Measurements from ENCODE around the gene PAM16. TPM values are rescaled to one million over a fixed set of nuclear protein-coding genes. Genes with fewer than 3 reads are reported as not detected.

The PAM16 gene
- total and polyA plus RNA-seq, 4 donors = 14.0 to 70.5 (median 29.6) TPM

GRCh38 chr16:4382795-4383357, 31.8 kb upstream of the PAM16 start:
- no peak for DNase-seq (ENCODE audit: low spot score)
- Histone ChIP-seq H3K36me3 (ENCODE audit: control insufficient read depth in 4 of 4, insufficient read depth in 3 of 4, low read depth in 1 of 4, low read length in 3 of 4) (peaks cover 0 to 17% (median 7%) of the 10 kb centered on the region in 4 donors), H3K4me3 (ENCODE audit: low read depth in 1 of 3, low read length in 3 of 3) (no peak overlapping the region), H3K4me1 (ENCODE audit: control insufficient read depth in 4 of 4, insufficient read depth in 4 of 4, low read length in 3 of 4) (peaks cover 0 to 27% (median 16%) of the 10 kb centered on the region in 4 donors), H3K9me3 (ENCODE audit: control insufficient read depth in 4 of 4, low read length in 3 of 4) (no peaks in the 10 kb centered on the region), H3K27ac (ENCODE audit: low read depth in 1 of 2, low read length in 2 of 2) (no peak overlapping the region), H3K27me3 (ENCODE audit: control insufficient read depth in 4 of 4, insufficient read depth in 4 of 4, low read length in 3 of 4) (no peaks in the 10 kb centered on the region), H3K9ac (ENCODE audit: low read depth in 1 of 2, low read length in 2 of 2) (no peak overlapping the region)
- no peak for TF ChIP-seq TAF1 (conservative IDR thresholded peaks at IDR 0.05)
- TF ChIP-seq SP1 (IDR thresholded peaks at IDR 0.05) = no peak
- no peak for TF ChIP-seq REST (IDR thresholded peaks at IDR 0.05)
- no peak for TF ChIP-seq MAX (IDR thresholded peaks at IDR 0.05)
- no peak for TF ChIP-seq HNF4A (conservative IDR thresholded peaks at IDR 0.05)
- no peak for TF ChIP-seq ATF3 (IDR thresholded peaks at IDR 0.05)
- TF ChIP-seq ZBTB33 (IDR thresholded peaks at IDR 0.05) = no peak
- no peak for TF ChIP-seq JUND (IDR thresholded peaks at IDR 0.05)
- no peak for TF ChIP-seq EGR1 (IDR thresholded peaks at IDR 0.05; ENCODE audit: low read depth in 2 of 2)
- WGBS = 88% methylated on average over 21 of the region's 21 CpGs

- Histone ChIP-seq H3K9ac (ENCODE audit: low read depth in 1 of 2, low read length in 2 of 2) (no peak overlapping the region), H3K9me3 (ENCODE audit: control insufficient read depth in 4 of 4, low read length in 3 of 4) (no peaks in the 10 kb centered on the region), H3K36me3 (ENCODE audit: control insufficient read depth in 4 of 4, insufficient read depth in 3 of 4, low read depth in 1 of 4, low read length in 3 of 4) (peaks cover 0 to 17% (median 7%) of the 10 kb centered on the region in 4 donors), H3K4me3 (ENCODE audit: low read depth in 1 of 3, low read length in 3 of 3) (no peak overlapping the region), H3K4me1 (ENCODE audit: control insufficient read depth in 4 of 4, insufficient read depth in 4 of 4, low read length in 3 of 4) (peaks cover 2 to 33% (median 22%) of the 10 kb centered on the region in 4 donors), H3K27ac (ENCODE audit: low read depth in 1 of 2, low read length in 2 of 2) (no peak overlapping the region), H3K27me3 (ENCODE audit: control insufficient read depth in 4 of 4, insufficient read depth in 4 of 4, low read length in 3 of 4) (no peaks in the 10 kb centered on the region)
- no peak for DNase-seq (ENCODE audit: low spot score)
- WGBS = 86% methylated on average over 55 of the region's 55 CpGs
- TF ChIP-seq YY1 (IDR thresholded peaks at IDR 0.05) (no peak), SP1 (IDR thresholded peaks at IDR 0.05) (no peak), HNF4G (IDR thresholded peaks at IDR 0.05) (no peak), TAF1 (conservative IDR thresholded peaks at IDR 0.05) (no peak), EGR1 (IDR thresholded peaks at IDR 0.05; ENCODE audit: low read depth in 2 of 2) (no peak), JUND (IDR thresholded peaks at IDR 0.05) (no peak), FOXA2 (IDR thresholded peaks at IDR 0.05) (no peak), ZBTB33 (IDR thresholded peaks at IDR 0.05) (no peak), REST (IDR thresholded peaks at IDR 0.05) (no peak), MAX (IDR thresholded peaks at IDR 0.05) (no peak), FOXA1 (IDR thresholded peaks at IDR 0.05) (no peak), NR2F2 (IDR thresholded peaks at IDR 0.05) (no peak)
Observed at GRCh38 chr16:4381935-4382794, 31.0 kb upstream of the PAM16 start.
